Urothelium cell line (cell line): Measurements from ENCODE around the gene C5orf22.
"Not testable (repeated sequence)": the region's sequence is repeated elsewhere in the genome, so short reads cannot be mapped to it uniquely, and the experiment has no call there.

Experiments
- DNase-seq: peaks from one replicate; pipeline ENCODE4 v3.0.0; 2011; ENCODE audit warnings: low spot score, mixed read lengths
- FAIRE-seq: peaks from 2 replicates; lab custom pipeline; 2011; peaks lifted over from hg19 to GRCh38; lab: Jason Lieb, UNC

Gene C5orf22

DNA sequence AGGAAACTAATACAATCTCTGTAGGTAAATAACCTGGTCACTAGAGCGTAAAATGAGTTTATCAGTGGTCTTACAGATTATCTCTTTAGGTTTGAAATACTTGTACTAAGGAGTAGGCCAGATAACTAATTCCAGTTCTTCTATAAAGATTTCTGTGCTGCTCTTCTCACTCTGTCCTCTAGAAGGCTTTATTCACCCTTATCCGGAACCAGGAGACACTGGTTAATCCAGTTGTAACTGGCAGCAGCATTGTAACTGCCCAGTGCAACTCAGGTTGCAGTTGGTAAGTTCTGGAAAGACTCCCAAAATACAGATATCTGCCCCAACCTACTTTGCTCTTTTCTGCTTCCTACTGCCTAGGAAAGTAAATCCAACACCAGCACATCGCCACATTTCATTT is 19.8 kb downstream of the C5orf22 start:
- DNase-seq (no peak), FAIRE-seq (no peak)

DNA sequence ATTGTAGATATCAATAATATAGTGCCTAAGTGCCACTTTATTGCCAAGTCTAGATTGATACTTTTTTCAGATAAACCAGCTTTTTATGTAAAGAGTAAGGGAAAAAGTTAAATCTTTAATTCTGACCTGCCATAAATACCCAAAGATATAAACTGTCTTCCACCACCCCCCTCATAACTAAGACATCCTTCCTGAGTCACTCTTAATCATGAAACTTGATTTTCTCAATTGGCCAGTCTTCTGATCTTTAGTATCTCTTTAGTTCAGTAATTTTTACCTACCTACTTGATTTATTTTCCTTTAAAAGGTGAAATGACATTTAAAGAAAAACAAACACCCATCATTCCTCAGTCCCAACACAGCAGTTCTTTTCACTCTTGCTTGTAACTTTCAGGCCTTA is 21.8 kb downstream of the C5orf22 start:
- FAIRE-seq = no peak
- DNase-seq = no peak

DNA sequence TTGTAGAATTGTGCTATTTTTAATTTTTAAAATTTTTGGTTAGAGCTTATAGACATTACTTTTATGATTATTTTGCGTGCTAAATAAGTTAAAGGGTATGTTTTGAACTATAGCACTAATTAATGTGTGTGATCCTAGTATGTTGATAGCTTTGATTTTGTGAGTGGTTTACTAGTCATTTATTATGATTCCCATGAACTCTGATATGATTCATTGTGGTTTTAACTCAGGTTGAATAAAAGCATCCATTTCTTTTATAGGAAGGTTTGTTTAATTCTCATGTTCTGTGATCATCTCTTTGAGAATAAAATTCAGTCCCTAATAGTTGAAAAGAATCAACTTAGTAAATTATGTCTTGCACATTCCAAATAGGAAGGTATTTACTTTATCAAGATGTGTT is 22.5 kb downstream of the C5orf22 start:
- FAIRE-seq (no peak), DNase-seq (no peak)

DNA sequence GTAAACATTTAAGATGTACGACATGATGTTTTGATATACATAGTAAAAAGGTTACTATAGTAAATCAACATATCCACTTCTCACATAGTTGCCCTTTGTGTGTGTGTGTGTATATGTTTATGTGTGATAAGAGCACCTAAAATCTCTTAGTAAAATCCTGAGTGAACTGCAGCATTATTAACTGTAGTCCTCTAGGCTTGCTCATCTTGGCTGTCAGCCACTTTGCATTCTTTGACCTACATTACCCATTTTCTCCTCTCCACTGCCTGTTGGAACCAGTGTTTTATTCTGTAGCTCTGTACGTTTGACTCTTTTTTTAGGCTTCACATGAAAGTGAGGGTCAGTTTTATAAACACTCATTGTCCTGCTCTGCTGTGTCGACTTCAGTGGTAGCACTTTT is 24.4 kb downstream of the C5orf22 start:
- DNase-seq = no peak
- no peak for FAIRE-seq

DNA sequence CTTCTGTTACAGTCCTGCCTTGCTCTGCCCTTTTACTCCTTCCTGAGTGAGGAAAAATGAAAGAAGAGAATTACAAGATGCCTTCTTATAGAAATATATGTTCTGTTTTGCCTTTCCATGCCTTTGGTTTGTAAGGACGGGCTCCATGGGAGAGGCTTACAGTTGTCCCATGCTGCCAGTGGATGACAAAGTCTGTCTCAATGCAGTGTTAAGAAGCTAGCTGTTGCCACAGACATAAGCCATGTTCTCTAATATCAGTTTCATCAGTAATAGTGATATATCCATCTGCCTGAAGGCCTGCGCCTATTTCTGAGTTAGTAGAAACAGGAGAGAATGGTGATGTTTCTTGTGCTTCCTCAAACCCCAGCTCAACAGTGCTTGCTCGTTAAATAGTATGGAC is 27.8 kb downstream of the C5orf22 start:
- DNase-seq (no peak), FAIRE-seq (no peak)

DNA sequence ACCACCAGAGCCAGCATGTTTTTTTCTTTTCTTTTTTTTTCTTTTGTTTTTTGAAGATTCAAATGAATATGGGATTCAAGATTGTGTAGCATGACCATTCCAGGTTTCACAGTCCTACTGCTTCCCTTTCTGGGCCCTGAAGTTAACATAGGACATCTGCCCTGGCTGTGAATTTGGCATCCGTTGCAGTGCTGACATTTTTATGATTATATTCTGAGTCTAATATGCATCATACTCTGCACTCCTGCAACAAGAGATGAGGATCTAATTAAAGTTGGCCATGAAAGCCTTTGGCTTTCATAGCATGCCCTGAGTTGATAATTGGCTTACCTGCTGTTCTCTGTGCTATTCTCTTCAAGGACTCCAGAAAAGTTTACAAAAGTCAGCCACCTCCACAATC is 29.8 kb downstream of the C5orf22 start:
- FAIRE-seq (no peak), DNase-seq (no peak)

DNA sequence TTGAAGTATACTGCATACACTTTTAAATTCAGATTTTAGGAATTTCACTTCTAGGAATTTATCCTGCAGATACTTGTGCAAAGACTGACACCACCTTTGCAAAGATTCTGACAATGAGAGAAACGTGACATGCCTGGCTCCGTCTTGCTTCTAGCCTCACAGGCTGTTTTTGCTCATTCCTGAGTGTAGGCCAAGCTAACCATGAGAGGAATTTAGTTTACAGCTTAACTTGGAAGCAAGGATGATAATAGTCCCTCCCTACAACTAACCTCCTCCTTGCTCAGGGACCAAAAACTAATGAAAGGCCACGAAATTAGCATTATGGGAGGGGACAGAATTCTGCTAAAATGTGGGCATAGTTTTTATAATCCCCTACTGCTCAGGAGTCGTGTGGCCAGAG is 31.1 kb downstream of the C5orf22 start:
- no peak for DNase-seq
- no peak for FAIRE-seq

DNA sequence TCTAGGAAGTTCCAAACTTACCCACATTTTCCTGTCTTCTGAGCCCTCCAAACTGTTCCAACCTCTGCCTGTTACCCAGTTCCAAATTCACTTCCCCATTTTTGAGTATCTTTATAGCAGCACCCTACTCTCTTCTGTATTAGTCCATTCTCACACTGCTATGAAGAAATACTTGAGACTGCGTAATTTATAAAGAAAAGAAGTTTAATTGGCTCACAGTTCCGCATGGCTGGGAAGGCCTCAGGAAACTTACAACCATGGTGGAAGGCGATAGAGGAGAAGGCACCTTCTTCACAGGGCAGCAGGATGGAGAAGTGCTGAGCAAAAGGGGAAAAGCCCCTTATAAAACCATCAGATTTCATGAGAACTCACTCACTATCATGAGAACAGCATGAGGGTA is 34.3 kb downstream of the C5orf22 start:
- not testable (repeated sequence) for FAIRE-seq, DNase-seq

DNA sequence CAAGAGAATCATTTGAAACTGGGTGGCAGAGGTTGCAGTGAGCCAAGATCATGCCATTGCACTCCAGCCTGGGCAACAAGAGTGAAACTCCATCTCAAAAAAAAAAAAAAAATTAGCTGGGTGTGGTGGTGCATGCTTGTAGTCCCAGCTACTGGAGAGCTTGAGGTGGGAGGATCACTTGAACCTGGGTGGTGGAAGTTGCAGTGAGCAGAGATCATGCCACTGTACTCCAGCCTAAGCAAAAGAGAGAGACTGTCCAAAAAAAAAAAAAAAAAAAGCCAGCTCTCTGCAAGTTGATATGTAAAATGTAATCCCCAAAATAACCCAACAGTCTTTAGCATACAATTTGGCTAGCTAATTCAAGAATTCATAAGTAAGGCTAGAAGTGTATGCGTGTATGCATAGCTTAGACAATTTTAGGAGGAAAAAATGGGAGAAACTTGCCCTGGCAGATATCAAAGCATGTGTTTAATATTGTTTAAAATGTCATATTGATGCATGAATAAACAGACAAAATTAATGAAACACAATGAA is 36.3 kb downstream of the C5orf22 start:
- DNase-seq (no peak), FAIRE-seq (no peak)

DNA sequence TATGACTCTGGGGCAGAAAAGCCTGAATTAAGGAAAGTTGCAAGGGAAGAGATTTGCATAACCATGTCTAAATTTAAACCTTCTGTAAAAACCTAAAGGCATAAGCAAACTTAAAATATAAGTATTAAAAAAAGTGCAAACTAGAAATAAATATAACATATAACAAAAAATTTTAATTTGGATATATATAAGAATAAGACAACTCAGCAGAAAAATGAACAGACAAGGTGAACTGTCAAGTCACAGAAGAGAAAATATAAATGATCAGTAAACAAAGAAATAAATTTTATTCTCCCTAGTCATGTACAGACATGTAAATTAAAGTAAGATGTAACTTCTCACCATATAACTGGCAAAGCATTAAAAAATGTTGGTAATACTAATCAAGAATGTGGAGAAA is 37.0 kb downstream of the C5orf22 start:
- no peak for FAIRE-seq

DNA sequence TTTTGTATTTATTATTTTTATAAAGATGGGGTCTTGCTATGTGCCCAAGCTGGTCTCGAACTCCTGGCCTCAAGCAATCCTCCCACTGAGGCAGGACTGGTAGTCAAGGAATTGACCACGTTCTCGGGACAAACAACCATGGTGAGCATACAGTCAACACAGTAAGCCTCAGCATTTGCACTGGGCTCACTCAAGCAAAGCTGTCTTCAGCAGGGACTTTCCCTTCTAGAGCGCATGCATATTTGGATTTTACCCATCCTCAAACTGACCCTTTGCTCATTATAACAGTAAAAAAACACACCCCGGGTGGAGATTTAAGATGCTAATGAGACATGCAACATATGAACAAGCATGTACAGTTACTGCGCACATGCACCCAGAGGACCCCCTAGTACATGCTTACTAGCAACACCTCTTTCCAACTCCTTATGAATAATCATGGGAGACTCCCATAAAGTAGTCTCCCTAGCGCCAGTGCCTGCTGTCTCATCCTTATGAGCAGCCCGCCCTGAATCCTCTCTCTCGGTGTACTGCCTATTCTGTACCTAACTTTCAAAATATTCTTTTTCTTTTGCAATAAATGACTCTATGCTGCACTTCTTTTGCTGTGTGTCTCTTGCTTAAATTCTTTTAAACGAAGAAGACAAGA is 41.5 kb downstream of the C5orf22 start:
- DNase-seq (no peak), FAIRE-seq (no peak)

More for the DNA sequence above, 37.0 kb downstream of the C5orf22 start:
- no peak for DNase-seq

DNA sequence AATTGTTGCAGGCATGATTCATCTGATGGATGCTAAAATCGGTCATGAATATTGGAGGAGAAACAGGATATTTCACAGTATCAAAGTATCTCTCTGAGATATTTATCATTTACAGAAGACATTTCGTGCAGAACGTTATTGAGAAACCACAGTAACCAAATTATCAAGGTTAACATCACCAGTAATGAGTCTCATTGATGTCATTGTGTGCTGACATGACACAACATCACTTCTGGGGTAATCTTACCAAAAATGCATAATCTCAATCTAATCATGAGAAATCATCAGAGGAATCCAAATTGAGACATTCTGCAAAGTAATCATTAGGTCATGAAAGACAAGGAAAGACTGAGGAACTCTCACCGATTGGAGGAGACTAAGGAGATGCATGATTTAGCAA is 42.7 kb downstream of the C5orf22 start:
- DNase-seq (no peak), FAIRE-seq (no peak)

DNA sequence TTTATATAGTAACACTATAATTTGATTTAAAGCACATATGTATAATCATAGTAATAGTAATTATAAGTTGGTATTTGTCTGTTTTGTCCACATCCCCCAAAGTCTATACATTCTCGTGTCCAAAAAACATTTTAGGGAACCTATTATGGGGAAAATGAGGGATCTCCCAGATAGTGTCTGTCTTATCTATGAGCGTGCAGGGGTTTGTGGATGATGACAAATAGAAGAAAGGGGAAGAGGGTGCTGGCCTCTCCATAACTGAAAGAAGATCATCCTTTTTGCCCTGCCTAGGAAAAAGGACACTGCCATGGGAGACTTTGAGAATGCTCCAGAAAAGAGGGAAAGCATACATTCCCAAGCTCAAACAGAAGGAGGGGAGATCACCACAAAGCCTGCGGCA is 45.3 kb downstream of the C5orf22 start:
- DNase-seq = no peak
- no peak for FAIRE-seq

DNA sequence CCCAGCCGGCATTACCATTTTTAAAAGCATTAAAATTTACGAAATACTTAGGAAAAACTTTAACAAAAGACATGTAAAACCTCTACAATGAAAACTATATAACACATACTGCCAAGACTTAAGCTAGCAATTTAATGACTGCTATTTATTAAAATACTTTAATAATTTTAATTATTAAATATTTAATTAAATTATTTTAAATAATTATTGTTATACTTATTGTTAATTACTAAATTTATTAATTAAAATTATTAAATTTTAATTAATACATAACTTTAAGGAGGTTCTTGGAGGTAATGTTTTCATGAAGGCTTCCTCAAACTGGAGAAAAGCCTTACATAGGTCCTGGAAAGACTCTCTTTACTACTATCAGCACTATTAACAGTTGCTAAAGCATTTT is 47.5 kb downstream of the C5orf22 start:
- no peak for FAIRE-seq

DNA sequence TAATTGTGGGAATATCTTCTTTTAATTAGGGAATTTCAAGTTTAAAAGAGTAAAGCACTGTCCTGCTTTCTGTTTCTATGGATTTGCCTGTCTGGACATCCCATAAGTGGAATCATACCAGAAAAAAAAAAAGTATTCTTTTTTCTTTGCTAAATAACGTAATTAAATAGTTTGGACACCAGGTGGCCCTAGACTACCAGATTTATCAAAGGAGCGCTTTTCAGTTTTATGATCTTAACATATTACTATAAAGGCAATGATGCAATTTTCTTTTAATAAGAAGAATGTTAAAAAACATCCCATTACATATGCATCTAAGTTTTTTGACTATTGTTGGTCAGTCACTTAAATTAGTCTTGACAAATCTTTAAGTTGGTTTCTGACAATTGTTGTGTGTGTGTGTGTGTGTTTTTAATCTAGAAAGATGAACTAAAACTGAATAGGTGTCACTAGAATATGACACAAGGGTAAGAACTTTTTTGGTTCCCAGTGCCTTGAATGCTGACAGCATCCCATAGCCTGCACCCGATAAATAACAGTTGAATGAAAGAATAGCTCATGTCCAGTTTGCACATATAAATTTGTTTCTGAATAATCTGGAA is 49.5 kb downstream of the C5orf22 start:
- DNase-seq (no peak), FAIRE-seq (no peak)

More for the DNA sequence above, 47.5 kb downstream of the C5orf22 start:
- no peak for DNase-seq

DNA sequence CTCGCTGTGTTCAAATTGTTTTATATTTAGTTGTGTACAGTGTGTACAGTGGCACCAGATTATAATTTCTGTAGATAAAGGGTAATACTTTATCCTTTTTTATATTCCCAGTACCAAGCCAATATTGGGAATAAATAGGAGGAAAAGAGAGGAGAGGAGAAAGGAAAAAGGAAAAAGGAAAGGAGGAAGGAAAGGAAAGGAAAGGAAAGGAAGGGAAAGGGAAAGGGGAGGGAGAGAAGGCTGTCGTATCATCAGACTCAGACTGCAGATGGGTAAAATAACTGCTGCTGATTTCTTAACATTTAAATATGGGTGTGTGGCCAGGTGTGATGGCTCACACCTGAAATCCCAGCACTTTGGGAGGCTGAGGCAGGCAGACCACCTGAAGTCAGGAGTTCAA is 51.0 kb downstream of the C5orf22 start:
- DNase-seq (no peak), FAIRE-seq (no peak)

DNA sequence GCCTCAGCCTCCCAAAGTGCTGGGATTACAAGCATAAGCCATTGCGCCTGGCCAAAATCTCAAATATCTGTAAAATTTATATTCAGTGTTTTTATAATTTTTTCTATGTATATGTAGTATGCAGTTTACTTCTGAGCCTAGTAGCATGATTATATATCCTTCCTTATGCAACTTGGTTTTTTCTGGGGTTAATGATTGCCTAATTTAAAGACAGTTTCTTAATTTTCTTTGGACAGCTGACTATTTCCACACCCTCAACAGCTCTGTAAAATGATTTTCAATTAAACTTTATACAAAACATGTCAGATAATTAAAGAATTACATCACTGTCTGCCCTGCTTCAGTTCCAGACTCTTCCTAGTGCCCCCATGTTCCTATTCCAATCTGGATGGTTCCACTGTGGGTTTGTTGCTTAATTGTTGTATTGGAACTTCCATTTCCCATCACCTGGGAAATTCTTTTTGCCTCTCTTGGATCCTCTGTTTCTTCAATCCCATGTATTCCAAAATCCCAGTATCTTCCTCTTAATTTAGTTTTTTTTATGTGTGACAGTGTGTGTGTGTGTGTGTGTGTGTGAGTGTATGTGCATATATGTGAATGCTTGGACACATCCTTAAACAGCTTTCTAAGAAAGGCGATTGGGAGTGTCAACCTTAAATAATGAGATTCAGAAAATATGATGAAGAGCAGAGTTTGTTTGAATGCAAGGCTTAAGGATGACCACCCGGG is 53.2 kb downstream of the C5orf22 start:
- no peak for DNase-seq
- FAIRE-seq = no peak

DNA sequence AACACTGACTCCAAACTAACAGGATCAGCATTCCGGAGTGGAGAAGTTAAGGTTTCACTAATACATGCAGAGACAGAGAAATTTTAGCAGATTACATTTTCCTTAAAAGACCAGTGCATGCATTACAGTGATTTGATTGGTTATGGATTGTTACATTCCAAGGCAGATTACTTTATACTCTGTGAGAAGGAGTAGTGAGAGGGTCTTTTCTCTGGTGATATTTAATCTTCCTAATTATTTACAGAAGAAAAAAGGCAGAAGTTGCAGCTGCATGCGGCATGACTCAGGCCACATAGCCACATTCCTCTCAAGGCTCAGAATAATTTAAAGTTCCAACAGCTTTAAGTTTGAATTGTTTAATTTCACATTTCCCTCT is 53.8 kb downstream of the C5orf22 start:
- DNase-seq (peak; percentile 28), FAIRE-seq (peak; percentile 35)

DNA sequence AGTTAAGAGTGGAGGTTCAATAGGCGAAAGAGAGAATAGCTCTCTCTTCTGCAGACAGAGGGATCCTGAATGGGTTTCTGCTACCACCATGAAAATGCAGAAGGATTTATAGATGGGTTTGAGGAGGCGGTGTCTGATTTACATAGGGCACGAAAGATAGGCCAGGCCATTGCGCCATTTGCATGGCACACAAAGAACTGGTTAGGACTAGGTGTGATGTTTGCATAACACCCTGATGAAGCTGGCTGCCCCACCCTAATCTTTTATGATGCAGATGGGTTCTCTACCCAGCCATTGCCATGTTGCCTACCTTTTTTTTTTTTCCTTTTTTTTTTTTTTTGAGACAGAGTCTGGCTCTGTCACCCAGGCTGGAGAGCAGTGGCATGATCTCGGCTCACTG is 55.4 kb downstream of the C5orf22 start:
- no peak for DNase-seq
- no peak for FAIRE-seq

DNA sequence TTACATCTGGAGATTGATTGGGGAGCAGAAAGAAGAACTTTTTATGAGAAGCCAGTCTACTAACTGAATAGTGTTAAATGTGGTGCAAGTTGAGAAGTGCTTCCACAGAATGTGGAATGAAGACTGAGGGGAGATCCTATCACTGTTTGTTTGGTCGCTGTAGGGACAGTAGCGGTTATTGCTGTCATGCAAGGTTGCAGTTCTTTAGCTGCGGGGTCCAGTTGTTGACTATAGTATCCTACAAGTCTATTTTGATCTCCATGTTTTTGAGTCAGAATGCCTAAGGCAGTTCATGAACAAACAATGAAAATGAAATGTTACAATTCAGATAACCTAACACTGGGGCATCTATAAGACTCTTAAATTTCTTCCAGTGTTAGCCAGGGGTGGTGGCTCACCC is 61.6 kb downstream of the C5orf22 start:
- DNase-seq (no peak), FAIRE-seq (no peak)

DNA sequence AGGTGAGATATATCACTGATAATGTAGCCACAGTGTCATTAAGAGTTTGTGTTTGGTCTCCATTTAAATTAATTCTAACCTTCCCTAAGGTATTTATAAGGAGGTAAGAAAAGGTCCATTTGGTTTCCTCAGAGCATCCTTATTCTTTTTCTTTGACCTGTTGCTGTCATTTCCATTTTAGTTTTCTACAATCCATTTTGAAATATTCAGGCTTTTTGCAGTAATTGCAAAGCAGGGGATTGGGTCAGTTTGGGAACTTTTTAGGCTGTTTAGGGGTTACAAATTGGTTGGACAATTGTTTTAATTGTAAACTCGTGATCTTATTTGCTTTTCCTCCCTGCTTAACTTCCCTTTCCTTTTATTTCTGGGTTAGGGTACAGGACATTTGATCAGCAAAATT is 64.3 kb downstream of the C5orf22 start:
- DNase-seq (no peak), FAIRE-seq (no peak)
